Measurements from ENCODE around the gene SERPINB13. TPM values are rescaled to one million over a fixed set of nuclear protein-coding genes. Genes with fewer than 3 reads are reported as not detected.

The SERPINB13 gene
- total RNA-seq, 1 donor from 2014 or later = not detected

DNA sequence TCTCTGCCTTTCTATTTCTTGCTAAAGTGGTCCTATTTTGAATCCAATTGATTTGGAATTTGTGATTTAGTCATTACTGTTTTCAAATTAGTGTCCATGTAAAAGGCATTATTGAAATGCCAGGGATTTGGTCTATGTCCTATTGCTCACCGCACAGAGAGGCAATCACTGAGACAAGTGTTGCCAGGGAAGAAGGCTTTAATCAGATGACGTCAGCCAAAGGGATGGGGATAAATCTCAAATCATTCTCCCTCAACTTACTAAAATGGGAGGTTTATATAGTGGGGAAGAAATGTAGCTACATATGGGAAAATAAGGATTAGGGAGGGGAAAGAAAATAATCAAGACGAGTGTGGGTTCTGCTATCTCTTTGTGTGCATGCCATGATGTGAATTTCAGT, 35.4 kb upstream of the SERPINB13 start:
- Histone ChIP-seq H3K36me3 (ENCODE audit: control insufficient read depth, insufficient read depth, low read length) (no peaks in the 10 kb centered on the region), H3K4me3 (ENCODE audit: low read depth, low read length) (no peak overlapping the region), H3K27me3 (ENCODE audit: control insufficient read depth, insufficient read depth, low read length) (no peaks in the 10 kb centered on the region)
- TF ChIP-seq, protein P1, sequence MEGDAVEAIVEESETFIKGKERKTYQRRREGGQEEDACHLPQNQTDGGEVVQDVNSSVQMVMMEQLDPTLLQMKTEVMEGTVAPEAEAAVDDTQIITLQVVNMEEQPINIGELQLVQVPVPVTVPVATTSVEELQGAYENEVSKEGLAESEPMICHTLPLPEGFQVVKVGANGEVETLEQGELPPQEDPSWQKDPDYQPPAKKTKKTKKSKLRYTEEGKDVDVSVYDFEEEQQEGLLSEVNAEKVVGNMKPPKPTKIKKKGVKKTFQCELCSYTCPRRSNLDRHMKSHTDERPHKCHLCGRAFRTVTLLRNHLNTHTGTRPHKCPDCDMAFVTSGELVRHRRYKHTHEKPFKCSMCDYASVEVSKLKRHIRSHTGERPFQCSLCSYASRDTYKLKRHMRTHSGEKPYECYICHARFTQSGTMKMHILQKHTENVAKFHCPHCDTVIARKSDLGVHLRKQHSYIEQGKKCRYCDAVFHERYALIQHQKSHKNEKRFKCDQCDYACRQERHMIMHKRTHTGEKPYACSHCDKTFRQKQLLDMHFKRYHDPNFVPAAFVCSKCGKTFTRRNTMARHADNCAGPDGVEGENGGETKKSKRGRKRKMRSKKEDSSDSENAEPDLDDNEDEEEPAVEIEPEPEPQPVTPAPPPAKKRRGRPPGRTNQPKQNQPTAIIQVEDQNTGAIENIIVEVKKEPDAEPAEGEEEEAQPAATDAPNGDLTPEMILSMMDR (IDR thresholded peaks at IDR 0.05; ENCODE audit: insufficient read depth, low read length, poor library complexity, severe bottlenecking) = no peak
- DNase-seq (ENCODE audit: low read depth) = no peak

- no peaks in the 10 kb centered on the region for H3K27me3 ChIP-seq (ENCODE audit: control insufficient read depth, insufficient read depth, low read length)
- no peak for DNase-seq (ENCODE audit: low read depth)
- no peaks in the 10 kb centered on the region for H3K36me3 ChIP-seq (ENCODE audit: control insufficient read depth, insufficient read depth, low read length)
- H3K4me3 ChIP-seq (ENCODE audit: low read depth, low read length) = no peak overlapping the region
- TF ChIP-seq, protein P1 (IDR thresholded peaks at IDR 0.05; ENCODE audit: insufficient read depth, low read length, poor library complexity, severe bottlenecking) = no peak
Observed at GRCh38 chr18:63552581-63552980, 34.6 kb upstream of the SERPINB13 start.

GRCh38 chr18:63553081-63553480, 34.1 kb upstream of the SERPINB13 start:
- Histone ChIP-seq H3K27me3 (ENCODE audit: control insufficient read depth, insufficient read depth, low read length) (no peaks in the 10 kb centered on the region), H3K4me3 (ENCODE audit: low read depth, low read length) (no peak overlapping the region), H3K36me3 (ENCODE audit: control insufficient read depth, insufficient read depth, low read length) (no peaks in the 10 kb centered on the region)
- TF ChIP-seq, protein P1 (IDR thresholded peaks at IDR 0.05; ENCODE audit: insufficient read depth, low read length, poor library complexity, severe bottlenecking) = no peak
- peak; percentile 79 for DNase-seq (ENCODE audit: low read depth)

GRCh38 chr18:63559567-63560491, 27.3 kb upstream of the SERPINB13 start:
- H3K27me3 ChIP-seq (ENCODE audit: control insufficient read depth, insufficient read depth, low read length) = no peaks in the 10 kb centered on the region
- no peak for DNase-seq (ENCODE audit: low read depth)
- no peaks in the 10 kb centered on the region for H3K36me3 ChIP-seq (ENCODE audit: control insufficient read depth, insufficient read depth, low read length)
- no peak overlapping the region for H3K4me3 ChIP-seq (ENCODE audit: low read depth, low read length)
- TF ChIP-seq, protein P1 (IDR thresholded peaks at IDR 0.05; ENCODE audit: insufficient read depth, low read length, poor library complexity, severe bottlenecking) = no peak

GRCh38 chr18:63562284-63562683, 24.9 kb upstream of the SERPINB13 start:
- TF ChIP-seq, protein P1 (IDR thresholded peaks at IDR 0.05; ENCODE audit: insufficient read depth, low read length, poor library complexity, severe bottlenecking) = no peak
- no peaks in the 10 kb centered on the region for H3K27me3 ChIP-seq (ENCODE audit: control insufficient read depth, insufficient read depth, low read length)
- no peak for DNase-seq (ENCODE audit: low read depth)
- no peak overlapping the region for H3K4me3 ChIP-seq (ENCODE audit: low read depth, low read length)
- no peaks in the 10 kb centered on the region for H3K36me3 ChIP-seq (ENCODE audit: control insufficient read depth, insufficient read depth, low read length)
